NCI-H1417 (cell line): ENCODE measurements around the gene PALLD.
"Not testable (repeated sequence)": the region's sequence is repeated elsewhere in the genome, so short reads cannot be mapped to it uniquely, and the experiment has no call there.

Source experiments
- DNase-seq, 3 experiments: peaks; one replicate each; lab custom pipeline; 2025; lab: John Stamatoyannopoulos, UW

Gene PALLD

GRCh38 chr4:168900080-168900479 is 403.2 kb downstream of the PALLD start:
- no peak for DNase-seq

- DNase-seq, result no peak
Observed at GRCh38 chr4:168907119-168907698, 410.4 kb downstream of the PALLD start.

GRCh38 chr4:168908093-168908492 is 411.2 kb downstream of the PALLD start:
- no peak for DNase-seq

- no peak for DNase-seq
Observed at GRCh38 chr4:168908851-168909273, 412.0 kb downstream of the PALLD start.

- no peak for DNase-seq
Observed at GRCh38 chr4:168914095-168914494, 417.2 kb downstream of the PALLD start.

GRCh38 chr4:168917138-168917779 is 420.4 kb downstream of the PALLD start:
- DNase-seq, result peak; percentile 20 to 75 (median 37)

GRCh38 chr4:168919706-168920324 is 423.0 kb downstream of the PALLD start:
- peak in 2 of 3 experiments; percentile 5 to 37 for DNase-seq

- DNase-seq, result peak in 2 of 3 experiments; percentile 29 to 82
Observed at GRCh38 chr4:168920441-168921065, 423.7 kb downstream of the PALLD start.

GRCh38 chr4:168923526-168924194 is 426.8 kb downstream of the PALLD start:
- DNase-seq, result peak; percentile 40 to 83 (median 55)

GRCh38 chr4:168924667-168925066 is 427.8 kb downstream of the PALLD start:
- DNase-seq, result no peak

- no peak for DNase-seq
Observed at GRCh38 chr4:168925789-168926490, 429.1 kb downstream of the PALLD start.

GRCh38 chr4:168928346-168928745 is 431.5 kb downstream of the PALLD start:
- DNase-seq, result peak in 1 of 3 experiments; percentile 16

- DNase-seq, result no peak
Observed at GRCh38 chr4:168928875-168929274, 432.0 kb downstream of the PALLD start.

GRCh38 chr4:168930413-168931196 is 433.8 kb downstream of the PALLD start:
- DNase-seq, result no peak

GRCh38 chr4:168931215-168931650 is 434.4 kb downstream of the PALLD start:
- DNase-seq, result no peak

- DNase-seq, result no peak
Observed at GRCh38 chr4:168932138-168932537, 435.3 kb downstream of the PALLD start.

GRCh38 chr4:168933423-168933822 is 436.6 kb downstream of the PALLD start:
- no peak for DNase-seq

- not testable (repeated sequence) for DNase-seq
Observed at GRCh38 chr4:168937473-168937872, 440.6 kb downstream of the PALLD start.

GRCh38 chr4:168942985-168943384 is 446.1 kb downstream of the PALLD start:
- peak in 2 of 3 experiments; percentile 3 to 14 for DNase-seq

GRCh38 chr4:168945291-168945690 is 448.4 kb downstream of the PALLD start:
- DNase-seq, result no peak

GRCh38 chr4:168952821-168953246 is 456.0 kb downstream of the PALLD start:
- DNase-seq, result peak in 2 of 3 experiments; percentile 9 to 49
